Epithelial cell of prostate (primary cell): Measurements from ENCODE around the gene GATA5.

Experiments
- DNase-seq: peaks from one replicate; pipeline ENCODE4 v3.0.0-alpha.2; 2011; ENCODE audit warnings: low read depth, low spot score
- H3K27ac ChIP-seq: fragments of 450-650 bp; 2 replicates; pipeline ENCODE4 v1.5.1; 2017; ENCODE audit warnings: mild to moderate bottlenecking

Gene GATA5

DNA sequence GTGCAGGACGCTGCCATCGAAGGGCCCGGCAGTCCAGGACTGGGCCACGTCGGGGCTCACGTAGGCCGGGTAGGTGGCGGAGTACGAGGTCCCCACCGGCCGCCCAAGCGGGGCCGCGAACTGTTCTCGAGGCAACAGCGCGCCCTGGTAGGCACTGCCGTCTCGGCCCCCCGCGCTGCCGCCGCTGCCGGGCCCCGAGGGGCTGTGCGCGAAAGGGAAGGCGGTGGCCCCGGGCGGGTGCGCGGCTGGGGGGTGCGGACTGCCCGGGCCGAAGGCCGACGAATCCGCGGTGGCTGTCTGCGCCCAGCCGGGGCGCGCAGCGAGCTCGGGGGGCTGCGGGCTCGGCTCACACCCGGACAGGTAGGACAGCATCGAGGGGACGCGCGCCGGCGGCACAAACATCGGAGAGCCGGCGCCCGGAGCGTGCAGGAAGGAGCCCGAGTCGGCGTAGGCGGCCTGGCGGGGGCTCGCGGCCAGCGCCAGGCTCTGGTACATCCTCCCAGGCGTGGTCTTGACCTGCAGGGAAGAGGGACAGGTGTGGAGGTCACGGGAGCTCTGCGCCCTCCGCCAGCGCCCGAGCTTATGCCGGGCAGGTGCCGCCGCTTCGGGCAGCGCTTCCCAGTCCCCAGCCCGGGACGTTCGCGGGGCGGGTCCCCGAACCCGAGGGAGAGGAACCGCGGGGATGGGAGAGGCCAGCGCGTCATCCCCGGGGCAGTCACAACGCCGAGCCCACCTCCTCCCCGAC, 596 bp downstream of the GATA5 start:
- DNase-seq = no peak
- no peak overlapping the region for H3K27ac ChIP-seq

DNA sequence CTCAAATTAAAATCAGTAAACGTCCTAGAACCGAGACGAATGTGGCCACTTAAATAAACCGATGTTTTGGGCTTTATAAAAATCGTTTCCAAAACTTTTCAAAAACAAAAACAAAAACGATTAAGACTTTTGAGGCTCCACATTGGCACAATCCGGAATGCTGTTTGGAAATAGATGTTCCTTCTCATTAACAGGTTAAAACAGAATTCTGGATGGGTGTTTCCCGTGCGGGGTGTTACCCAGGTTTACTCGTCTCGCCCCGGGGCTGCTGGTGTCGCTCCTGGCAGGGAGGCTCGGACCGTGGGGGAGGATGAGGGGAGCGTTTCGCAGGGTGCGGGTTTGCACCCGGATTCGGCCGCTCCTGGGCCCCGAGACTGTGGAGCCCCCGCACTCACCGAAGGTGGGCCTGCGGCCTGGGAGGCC, 1.2 kb downstream of the GATA5 start:
- no peak overlapping the region for H3K27ac ChIP-seq
- DNase-seq = no peak

DNA sequence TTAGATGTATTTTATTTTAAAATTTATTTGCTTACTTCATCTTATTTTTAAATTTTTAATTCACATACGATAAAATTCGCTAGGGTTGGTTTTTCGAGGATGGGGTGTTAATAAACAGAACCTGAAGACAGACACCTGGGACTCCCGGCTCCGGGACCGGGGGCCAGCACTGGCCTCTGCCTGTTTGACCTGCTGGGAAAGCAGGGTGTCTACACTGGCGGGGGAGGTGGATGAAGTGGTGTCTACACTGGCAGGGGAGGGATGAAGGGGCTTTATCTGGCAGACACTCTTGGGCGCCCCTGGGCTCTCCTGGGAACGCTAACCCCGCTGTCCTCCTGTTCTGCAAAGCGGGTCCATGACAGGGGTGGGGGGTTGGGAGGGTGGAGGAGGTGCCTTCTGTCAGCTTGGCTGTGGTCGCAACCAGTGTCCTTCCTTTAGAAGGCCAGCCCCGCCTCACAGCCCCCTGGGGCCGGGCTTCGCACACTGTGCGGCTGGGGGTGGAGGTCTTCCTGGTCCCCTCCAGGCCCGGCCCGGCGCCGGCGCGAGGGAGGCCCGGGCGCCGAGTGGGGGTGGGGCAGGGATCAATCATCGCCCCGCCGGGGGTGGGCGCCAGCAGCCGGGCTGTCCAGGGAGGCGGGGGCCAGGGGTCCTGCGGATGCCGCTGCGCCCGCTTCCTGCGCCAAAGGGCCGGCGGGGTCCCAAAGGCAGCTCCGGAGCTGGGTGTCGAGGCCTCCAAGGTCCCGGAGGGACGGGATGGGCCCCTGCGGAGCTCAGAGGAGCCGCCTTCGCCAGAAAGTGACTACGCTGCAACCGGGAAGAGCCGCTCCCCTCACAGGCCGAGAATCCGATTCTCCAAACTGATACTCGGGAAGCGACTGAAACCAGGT, 1.8 kb downstream of the GATA5 start:
- no peak for DNase-seq
- H3K27ac ChIP-seq = no peak overlapping the region

DNA sequence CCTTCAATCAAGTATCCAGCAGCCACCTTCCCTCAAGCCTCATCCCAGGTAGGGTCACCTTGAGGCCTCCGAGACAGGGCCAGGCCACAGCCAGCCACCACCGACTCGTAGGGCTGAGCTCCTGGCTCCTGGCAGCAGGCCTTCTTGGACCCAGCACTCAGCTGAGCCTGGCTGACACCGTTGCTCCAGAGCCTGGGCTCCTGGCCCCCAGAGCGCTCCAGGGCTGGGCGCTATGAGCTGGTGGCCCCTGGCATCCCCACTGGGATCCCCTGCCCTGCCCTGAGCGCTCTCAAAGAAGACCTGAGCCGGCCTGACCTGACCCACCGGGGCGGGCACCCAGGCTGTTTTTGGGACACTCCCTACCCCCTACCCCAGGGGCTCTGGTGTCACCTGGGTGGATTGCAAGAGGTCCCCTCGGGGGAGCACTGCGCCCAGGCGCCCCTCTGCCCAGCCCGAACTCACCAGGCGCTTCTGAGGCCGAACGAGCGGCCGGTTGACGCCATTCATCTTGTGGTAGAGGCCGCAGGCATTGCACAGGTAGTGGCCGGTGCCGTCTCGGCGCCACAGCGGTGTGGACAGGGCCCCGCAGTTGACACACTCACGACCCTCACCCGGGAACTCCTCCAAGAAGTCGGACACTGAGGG, 2.7 kb downstream of the GATA5 start:
- H3K27ac ChIP-seq = no peak overlapping the region
- no peak for DNase-seq

DNA sequence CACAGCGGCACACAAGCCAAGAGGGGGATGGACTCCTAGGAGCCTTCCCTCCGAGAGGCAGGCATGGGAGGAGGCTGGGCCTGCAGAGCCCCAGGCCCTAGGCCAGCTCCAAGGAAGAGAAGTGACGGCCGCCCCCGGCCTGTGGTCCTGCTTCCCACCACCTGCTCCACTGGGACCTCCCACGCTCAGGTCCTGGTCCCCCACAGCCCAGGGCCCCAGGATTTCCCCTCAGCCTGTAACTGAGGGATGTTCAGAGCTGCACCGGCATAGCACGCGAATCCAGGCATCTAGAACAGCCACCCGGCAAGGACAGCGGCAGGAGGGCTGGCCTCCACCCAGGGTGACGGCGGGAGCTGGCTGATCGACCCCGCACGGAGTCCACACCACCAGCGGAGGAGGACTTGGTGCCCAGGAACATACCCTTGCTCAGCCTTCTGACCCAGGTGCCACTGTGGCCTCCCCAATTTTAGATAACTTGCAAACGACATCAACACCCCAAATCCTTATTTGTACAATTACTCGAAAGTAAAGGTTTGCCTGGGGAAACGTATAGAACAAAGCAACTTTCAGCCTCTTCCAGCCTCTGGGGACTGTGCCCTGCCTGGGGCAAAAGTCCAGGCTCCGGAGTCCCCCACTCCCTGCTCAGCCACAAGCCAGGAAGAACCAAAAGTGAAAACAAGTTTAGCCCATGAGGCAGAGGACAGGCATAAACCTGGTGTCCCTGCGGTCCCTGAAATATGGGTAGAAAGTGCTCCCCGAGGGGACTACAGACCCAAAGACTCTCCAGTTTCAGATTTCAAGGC, 3.5 kb downstream of the GATA5 start:
- no peak overlapping the region for H3K27ac ChIP-seq
- no peak for DNase-seq

DNA sequence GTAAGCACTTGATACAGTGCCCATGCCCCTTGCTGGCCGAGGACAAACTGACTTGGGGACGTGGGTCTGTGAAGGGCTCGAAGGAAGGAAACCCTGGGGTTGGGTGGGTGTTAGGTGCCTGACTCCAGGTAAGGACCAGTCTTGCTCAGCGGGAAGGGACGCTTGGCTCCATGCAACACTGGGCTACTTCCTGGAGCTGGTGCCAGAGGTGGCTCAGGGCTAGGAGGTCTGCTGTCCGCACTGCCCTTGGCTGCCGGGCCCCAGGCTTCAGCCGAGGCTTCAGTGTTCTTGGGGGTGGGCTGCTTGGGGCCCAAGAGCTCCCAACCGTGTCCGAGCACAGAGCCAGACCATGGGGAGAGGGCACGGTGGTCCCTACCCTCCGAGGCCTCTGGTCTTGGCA, 5.3 kb downstream of the GATA5 start:
- no peak for DNase-seq
- H3K27ac ChIP-seq = no peak overlapping the region

DNA sequence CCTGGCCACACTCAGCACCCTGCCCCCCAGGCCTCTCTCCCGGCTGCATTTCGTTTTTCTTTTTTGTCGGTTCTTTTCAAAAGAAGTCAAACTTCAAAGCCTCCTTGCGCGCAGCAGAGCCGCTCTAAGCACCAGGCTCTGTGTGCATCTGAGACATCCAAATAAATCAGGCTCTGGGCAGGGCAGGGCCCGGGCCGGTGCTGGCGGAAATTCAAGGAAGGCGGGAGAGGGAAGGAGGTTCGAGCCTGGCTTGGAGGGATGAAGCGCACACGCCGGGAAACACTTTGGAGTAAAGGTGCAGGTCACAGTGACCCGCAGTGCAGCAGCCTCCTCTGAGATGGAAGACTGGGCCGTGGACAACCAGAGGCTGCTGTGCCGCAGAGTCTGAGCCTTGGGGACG, 5.8 kb downstream of the GATA5 start:
- DNase-seq = no peak
- H3K27ac ChIP-seq = no peak overlapping the region

DNA sequence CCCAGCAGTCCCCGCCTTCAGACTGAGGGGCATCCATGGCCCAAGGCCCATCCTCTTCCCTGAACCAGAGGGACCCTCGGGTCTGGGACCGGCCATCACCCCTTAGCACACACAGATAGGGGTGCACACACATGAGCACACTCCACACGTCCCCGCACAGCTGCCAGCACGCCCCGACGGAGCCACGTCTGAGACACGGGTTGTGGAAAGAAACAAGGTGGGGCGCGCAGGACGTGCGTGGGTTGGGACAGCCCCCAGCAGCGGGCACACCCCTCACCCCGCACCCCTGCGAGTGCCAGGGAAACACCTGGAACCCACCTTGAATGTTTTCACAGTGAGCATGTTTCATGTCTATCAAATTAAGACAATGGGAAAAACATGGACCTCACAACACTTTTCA, 6.4 kb downstream of the GATA5 start:
- H3K27ac ChIP-seq = no peak overlapping the region
- DNase-seq = no peak

DNA sequence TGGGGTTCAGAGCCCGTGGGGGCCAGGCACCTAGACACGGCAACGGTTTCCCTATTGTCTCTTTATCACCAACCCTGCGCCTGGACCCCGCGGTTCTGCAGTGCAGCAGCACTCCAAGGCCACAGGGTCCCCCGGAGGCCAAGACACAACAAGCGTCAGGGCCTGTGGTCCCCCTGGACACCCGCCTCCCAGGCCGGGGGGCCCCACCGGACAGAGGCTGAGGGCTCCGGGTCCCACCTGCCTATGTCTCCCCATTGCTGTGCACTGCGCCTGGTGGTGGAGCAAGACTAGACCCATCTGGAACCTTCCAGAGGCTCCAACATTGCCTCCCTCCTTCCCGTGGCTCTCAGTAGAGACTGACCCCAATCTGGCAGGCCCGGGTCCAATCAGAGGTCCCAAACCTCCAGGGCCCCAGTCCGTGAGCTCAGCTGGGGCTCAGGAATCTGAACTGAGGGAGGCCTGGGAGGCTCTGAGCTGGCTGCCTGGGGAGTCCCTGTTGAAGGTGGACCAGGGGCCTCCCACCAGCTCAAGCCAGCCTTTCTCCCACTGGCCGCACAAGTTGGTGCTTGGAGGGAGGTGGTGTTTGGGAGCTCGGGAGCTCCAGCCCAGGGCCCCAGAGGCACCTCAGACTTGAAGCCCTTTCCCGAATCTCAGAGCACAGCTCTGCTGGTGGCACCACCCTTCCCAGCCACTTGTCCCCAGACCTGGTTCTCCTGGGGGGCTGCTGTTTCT, 8.8 kb downstream of the GATA5 start:
- no peak overlapping the region for H3K27ac ChIP-seq
- no peak for DNase-seq

DNA sequence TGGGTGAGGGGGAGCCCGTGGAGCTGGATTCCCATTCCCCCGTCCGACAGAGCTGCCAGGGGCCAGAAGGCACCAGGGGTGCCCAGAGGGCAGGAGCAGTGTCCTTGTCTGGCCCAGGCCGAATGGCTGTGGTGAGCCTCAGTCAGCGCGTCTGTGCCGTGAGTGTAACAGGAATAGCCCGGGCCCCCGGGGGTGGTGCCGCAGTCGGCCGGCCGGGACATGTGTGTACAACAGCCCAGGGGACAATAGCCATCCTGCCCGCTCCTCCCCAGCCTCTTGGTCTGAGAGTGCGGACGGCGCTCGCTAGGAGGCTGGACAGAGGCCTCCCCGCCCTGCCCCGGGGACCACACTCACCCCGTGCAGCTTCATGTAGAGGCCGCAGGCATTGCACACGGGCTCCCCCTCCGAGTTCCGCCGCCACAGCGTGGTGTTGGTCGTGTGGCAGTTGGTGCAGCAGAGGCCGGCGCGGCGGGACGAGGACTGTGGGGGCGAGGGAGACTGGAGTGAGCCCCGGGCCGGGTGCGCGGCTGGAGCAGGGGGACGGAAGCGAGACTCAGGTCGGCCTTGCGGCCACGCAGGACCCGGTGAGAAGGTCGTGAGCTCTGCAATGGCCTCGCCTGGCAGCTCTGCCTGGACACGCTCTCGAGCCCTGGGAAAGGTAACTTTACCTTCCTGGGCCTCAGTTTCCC, 9.6 kb downstream of the GATA5 start:
- DNase-seq = no peak
- H3K27ac ChIP-seq = no peak overlapping the region

DNA sequence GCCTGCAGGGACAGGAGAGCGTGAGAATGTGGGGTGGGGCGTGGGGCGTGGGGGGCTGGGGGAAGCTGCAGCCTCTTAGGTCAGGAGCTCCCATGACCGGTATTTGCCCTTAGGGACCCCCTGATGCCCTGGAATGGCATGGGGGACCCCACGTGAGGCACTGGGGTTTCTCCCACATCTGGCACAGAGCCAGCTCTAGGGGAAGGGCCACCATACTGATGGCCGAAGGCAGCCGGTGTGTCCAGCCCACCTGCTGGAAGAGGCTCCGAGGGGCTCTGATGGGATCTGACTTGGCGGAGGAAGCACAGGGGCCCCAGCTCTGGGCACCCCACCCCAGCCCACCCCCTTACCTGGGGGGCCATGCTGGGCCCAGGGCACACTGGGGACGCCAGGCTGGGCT, 10.8 kb downstream of the GATA5 start:
- no peak for DNase-seq
- no peak overlapping the region for H3K27ac ChIP-seq

DNA sequence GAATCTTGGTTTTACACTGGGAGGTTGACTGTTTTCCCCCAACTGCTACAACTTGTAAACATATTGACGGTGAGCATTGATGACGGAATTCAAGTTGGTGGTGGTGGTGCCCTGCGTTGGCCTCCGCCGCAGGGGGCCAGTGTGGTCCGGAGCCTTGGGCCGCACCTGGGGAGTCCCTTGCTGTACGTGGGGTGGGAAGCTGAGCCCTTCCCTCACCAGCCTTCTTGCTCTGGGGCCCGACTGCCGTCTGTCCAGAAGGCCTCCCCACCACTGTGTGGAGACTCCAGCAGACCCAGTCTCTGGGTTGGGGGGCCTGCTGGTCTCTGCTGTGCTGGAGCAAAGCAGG, 11.4 kb downstream of the GATA5 start:
- no peak overlapping the region for H3K27ac ChIP-seq
- DNase-seq = no peak

DNA sequence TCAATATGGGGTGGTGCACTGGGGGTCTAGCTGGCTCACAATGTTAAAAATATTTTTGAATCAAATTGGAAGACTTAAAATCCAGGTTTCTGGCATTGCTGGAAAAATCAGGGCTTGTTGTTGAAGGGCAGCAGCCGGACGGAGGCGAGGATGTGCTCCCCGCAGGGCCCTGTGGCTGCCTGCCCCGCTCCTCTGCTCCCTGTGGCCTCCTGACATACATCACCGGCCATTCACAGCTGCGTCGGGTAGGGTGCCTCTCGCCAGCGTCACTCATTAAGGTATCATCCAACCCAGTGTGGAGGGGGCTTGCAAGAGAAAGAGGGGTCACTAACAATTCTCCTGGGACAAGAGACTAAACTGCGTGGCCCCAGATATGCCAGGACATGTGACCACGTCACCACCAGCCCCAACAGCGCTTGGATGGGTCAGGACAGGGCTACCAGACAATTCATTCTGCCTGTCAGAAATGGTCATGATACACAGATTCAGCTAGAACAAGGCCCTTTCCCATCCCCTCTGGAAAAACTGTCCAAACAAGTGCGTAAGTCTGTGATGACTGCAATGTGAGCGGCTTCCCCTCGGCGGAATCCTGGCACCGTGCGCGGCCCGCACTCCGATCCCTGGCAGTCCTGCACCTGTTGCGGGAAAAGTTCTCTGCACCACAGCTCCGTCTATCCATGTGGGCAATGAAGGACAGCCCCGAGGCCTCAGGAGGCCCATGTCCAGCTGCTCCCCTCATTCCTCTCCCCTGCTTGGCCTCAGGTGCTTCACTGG, 12.0 kb downstream of the GATA5 start:
- no peak for DNase-seq
- H3K27ac ChIP-seq = no peak overlapping the region

DNA sequence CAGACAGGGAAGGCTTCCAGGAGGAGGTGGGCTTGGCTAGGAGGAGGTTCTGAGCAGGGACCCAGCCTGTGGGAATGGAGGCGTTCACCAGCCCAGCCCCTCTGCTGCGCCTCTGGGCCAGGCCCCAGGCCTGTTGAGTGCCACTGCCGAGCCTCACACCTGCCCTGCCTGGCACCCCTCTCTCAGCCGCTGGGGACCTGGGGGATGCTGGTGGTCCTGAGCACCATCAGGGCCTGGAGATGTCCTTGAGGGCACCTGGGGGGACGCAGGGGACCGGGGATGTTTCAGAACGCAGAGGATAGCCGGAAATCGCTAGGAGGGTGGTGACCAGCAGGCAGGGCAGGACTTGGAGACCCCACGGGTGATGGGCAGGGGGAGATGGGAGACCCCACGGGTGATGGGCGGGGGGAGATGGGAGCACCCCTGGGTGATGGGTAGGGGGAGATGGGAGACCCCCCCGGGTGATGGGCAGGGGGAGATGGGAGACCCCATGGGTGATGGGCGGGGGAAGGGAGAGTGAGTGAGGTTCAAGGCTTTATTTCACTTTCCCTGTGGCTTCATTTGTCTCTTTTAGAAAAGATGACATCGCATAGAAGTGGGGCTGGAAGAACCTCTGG, 12.7 kb downstream of the GATA5 start:
- no peak for DNase-seq
- H3K27ac ChIP-seq = no peak overlapping the region

DNA sequence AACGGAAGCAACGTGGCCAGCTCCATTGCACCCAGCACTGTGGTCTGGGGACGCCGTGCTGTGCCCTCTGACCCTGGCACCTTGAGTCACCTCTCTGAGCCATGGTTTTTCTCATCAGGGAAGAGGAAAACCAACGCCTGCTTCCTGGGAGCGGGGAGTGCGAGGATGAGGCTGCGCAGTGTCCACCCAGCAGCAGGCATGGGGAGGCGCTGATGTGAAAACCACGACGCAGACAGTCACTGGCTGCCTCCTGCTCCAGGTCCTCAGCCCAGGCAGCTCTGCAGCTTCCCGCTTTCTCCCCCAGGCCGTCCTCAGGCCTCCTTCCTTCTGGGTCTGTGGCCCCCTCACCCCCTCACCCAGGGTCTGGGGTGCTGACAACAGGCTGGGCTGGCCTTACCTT, 14.0 kb downstream of the GATA5 start:
- H3K27ac ChIP-seq = no peak overlapping the region
- DNase-seq = no peak

DNA sequence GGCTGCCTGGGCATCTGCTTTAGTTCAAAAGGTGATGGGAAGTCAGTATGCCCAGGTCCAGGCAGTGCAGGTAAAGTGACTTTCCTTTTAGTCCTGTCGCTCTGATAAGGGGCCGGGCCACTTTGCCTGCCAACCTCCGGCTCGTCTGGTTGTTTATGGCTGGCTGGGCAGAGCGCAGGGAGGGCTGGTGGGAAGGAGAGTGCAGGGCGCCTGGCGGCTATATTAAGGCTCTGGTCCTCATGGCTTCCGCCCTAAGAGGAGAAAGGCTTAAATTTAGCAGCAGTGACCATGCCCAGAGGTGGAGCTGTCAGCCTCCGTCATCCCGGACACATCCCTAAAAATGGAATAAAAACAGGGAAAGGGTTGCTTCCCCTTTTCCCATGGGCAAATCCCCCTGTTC, 14.6 kb downstream of the GATA5 start:
- DNase-seq = no peak
- H3K27ac ChIP-seq = no peak overlapping the region

DNA sequence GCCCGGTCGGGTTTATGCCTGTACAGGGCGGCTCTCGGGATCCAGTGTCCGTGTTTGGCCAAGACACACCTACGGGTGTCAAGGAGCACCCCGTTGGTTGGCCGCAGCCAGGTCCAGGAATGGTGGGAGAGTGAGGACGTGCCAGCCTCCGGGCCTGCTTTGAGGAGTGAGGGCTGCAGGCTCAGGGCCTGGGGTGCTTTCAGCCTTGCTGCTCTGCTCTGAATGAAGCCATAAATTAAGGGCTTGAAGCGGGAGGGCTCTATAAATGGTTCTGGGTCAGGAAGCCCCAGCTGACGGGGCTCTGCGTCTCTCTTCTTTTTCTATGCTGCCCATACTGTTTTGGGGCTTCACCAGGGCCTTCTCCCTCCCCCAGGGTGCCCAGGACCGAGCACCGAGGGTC, 15.1 kb downstream of the GATA5 start:
- DNase-seq = no peak
- no peak overlapping the region for H3K27ac ChIP-seq

DNA sequence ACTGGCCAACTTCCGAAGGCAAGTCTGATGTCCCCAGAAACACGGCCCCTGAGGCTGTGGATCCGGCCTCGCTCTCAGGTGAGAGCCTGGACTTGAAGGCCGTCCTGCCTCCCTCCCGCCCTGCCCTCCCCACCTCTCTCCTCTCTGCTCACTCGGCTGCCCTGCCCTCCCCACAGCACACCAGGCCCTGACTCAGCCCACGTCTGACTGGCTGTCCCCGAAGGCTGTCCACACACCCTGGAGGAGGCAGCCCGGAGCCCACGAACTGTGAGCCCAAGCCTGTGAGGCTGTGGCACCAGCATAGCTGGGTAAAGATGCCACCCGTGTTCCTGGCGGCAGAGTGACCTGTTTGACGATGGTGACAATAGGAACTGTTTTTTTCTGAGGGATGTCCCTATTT, 16.3 kb downstream of the GATA5 start:
- no peak overlapping the region for H3K27ac ChIP-seq
- no peak for DNase-seq
